ENCODE results near the gene SNED1.

The SNED1 gene

DNA sequence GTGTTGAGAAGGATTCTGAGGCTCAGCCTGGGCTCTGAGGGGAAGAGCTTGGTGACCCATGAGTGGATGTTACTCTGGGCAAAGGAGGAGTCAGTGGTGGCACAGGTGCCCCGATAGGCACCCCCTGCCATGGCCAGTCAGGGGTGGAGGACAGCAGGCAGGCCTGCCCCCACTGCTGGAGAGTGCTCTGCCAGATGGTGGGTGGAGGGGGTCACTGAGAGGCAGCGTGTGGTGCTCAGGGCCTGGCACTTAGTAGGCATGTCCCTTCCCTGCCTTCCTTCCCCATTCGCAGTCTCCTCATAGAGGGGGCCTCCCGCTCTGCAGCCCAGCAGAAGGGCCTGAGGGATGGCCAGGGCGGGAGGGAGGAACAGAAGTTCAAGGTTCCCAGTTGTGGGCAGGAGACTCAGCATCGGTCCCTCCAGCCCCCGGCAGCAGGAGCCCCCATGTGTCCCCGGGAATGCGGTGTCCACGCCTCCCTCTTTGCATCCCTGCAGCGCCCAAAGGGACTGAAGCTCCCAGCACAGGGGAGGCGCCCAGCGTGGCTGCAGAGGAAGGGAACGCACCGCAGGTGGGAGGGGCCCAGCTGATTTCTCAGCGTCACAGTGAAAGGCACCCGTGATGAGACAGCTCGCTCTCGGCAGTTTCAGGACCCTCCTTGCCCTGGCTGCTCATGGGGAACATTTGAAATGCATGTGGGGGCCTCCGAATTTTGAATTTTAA lies 5.7 kb upstream of the SNED1 start:
- DNase-seq, result no peak

DNA sequence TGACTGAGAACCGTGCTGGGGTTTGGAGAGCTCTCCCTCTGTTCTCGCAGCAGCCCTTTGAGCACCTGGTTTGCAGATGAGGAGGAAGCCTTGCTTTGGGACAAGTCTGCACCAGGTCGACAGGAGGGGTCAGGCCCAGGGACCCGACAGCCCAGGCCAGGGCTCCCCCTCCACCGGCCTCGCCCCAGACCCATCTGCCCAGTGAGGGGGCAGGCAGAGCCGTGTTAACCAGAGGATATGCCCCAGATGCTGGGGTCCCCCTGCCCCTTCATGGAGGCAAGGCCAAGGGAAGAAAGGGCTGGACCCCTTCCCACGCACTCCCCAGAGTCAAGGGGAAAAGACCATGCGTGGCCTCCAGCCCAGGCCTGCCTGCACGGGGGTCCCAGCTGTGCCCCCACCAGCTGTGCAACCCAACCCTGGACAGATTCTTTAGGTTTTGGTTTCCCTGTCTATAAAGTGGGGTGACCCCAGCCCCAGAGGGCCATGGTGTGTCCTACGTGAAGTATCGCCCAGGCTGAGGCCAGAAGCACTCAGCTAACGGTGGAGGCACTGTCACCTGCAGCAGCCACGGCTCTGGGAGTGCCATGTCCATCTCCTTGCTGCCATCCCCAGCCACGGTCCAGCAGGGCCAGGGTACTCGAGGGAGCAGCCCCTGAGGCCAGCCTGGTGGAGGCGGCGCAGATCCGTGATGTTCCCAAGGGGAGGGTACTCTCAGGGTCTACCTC lies 4.8 kb upstream of the SNED1 start:
- DNase-seq, result no peak

DNA sequence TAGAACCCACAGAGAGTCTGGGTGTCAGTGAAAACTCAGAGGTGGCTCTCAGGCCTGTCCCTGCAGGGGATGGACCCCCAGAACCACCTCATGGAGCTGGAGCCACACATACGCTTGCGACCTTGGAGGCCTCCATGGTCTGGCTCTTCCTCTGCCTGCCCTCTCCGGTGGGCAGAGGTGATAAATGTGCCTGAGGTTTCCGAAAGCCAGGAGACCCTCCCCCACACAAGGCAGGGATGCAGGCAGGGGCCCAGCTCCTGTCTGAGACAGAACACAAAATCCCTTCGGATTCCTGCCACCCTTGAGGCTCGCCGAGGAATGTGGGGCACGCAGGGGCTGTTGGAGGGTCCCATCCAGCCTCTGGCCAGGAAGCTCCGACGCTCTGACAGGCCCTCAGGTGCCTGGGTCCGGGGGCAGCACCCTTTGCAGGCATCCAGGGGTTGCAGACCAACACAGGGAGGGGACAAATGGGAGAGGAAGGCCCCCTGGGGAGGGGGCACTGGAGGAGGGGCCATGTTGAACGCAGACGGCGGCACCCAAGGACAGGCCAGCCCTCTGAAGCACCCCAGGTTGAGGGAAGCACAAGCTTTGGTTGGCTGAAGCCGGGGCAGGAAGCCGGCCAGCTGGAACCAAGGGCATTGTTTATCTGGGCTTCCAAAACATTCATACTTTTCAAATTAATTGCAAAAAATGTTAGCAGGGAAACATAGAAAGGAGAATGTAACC lies 4.1 kb upstream of the SNED1 start:
- no peak for DNase-seq

DNA sequence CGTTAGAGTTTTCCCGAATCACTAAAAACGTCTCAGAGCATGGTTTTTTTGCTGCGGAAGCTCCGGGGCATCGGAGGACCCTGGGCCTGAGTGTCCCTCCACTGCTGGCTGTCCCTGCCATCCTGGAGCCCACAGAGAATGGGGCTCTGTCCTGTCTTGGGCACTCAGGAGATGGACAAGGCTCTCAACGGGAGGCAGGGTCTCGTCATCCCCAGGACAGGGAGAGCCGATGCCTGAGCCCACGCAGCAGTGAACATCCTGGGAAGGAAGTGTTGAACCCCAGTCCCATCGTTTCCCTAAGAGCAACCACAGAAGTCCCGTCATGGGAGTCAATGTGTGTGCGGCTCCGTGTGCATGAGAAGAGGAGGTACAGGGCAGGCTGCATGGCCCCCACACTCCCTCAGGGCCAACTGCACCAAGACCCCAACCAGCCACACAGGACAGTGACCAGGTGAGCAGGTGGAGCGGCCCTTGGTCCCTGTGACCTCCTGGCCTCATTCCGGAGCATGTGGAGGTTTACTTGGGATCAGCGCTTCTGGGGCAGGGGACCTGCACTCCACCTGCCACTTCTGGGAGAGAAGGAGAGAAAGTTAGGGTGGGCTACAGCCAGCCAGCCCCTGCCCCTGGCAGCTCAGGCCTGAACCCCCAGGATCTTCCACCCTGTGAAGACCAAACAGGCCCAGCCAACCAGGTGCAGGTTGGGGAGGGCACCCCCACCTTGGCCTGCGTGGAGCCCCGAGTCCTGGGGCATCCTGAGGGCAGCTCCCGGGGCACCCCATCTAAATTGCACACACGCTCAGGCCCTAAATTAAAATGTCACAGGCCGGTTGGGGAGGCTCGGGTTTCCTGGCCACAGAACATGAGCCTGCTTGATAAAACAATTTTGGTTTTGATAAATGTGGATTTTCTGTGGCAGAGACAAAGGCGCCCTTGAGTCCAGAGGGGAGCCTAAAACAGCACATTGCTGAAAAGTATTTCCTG lies 3.1 kb upstream of the SNED1 start:
- DNase-seq, result no peak

DNA sequence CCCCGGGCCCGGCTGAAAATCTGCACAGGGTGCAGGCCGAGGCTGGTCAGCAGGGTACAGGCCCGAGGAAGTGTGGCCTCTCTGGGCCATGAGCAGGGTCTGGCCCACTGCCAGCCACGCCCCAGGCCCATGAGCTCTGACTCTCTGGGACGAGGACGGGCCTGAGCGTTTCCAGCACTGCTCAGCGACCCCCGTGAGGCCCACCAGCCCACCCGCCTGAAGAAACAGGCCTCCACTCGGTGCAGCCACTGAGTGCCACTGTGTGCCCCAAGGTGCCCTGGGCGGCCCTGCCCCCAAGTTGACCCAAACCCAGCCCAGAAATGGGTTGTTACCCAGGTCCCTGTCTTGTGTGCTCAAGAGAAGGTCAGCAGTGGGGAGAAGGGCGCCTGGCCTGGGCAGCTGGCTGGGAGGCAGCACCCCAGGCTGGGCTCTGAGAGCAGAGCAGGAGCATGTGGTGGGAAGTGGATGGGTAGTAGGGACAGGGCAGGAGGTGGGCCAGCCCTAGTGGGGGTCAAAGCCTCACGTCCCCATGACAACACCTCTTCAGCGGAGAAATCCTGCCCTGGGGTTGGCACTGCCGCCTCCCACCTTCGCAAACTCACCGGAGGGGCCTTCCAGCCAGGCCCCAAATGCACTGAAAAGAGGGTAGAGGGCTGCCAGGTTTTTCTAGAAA lies 2.1 kb upstream of the SNED1 start:
- DNase-seq, result no peak

DNA sequence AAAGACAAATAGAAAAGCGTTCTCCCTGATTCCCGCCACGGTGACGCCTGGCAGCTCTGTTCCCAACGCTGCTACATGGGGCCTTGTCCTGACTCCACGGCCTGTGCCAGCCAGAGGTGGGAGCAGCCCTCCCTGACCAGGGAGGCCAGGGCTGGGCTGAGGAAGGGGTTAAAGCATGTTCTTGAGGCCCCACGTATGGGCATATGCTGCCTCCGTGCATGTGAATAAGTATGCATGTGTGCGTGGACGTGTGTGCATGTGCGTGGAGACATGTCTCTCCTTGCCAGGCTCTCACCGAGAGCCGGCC lies 1.6 kb upstream of the SNED1 start:
- DNase-seq, result no peak

DNA sequence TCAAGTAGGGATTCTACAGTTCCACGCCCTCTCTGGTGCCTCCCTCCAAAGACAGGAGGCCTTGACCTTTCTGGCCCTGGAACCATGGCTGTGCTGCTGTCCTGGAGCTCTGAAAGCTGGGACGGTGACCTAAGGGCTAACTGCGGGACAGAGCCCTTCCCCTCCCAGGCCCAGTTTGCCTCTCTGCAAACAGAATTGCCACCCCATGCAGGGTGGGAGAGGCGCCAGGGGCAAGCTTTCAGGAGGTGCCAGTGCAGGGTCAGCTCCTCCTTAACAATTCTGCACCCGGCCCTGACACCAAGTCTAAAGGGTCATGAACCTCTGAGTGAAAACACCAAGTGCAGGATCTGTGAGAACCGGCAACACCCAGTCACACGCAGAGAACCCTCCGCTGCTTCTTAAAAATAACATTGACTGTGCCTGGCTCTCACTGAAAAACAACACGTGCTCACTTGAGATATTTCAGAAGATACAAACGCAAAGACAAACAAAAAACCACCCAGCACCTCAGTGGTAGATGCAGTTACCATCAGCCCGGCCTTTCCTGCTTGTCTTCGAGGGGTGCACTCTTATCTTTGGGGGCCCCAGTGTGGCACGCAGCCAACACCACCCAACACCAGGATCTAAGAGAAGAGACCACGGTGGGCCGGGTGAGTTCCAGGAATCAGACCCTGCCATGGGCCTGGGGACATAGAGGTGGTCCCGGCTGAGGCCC lies 1.1 kb upstream of the SNED1 start:
- no peak for DNase-seq

DNA sequence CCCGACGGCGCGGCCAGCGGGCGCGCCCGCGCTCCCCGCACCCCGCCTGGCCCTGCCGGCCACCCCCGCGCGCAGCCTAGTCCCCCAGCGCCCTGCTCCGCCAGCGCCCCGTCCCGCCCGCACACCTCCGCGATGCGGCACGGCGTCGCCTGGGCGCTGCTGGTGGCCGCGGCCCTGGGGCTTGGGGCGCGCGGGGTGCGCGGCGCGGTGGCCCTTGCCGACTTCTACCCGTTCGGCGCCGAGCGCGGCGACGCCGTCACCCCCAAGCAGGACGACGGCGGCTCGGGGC lies 232 bp downstream of the SNED1 start:
- DNase-seq, result no peak

DNA sequence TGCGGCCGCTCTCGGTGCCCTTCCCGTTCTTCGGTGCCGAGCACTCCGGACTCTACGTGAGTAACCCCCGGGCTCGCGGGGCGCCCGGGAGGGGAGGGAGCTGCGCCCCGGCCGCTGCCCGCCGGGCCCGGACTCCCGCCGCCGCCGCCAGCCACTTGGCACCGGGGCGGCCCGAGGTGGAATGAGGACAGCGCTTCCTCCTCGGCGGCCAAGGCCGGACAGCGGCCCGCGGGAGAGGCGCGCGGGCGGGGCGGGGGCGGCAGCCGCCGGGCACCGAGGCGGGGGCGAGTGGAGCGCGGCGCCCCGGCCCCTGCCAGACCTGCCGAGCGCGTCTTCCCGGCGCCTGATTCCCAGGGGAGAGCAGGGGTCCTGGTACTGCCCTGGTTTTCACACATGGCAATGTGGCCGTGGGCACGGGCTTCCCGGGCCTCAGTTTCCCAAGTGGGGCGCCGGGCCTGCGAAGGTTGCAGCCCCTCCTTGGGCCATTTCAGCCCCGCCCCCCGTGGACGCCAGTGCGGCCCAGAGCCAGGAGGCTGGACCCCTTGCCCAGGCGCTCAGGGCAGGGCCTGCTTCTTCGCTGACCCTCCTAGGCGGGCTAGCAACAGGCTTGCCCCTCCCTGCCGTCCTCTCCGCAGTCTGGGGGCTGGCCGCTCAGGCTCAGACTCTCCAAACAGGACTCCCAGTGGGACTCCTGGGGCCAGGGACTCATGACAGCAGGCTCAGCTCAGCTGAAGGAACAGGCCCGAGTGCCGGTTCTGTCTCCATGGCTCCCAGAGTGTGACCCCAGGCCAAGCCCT lies 775 bp downstream of the SNED1 start:
- no peak for DNase-seq

DNA sequence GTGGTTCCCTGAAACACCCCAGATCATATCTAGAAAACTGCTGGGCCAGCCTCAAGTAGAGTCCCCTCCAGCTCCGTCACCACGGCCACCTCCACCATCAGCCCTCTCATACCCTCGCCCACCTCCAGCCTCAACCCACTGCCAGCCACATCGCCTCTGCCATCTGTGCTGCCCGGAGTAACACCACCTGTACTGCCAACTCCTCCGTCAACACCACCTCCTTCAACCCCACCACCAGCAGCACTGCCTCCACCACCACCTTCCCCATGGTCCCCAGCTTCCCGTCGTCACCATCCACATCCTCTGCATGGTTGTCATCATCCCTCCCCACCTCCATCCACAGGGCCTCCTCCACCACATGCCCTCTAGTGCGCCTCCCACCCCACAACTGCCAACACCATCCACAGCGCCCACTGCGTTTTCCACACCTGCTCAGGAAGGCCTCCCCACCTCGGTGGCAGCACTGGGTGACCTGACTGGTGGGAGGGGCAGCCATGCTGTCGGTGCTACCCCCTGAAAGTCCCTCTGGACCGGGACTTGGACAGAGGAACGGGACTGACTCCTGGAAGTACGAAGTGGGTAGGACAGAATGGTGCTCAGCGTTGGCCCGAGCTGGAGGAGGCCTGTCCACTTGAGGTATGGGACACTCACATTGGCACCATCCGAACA lies 1.6 kb downstream of the SNED1 start:
- DNase-seq, result no peak

DNA sequence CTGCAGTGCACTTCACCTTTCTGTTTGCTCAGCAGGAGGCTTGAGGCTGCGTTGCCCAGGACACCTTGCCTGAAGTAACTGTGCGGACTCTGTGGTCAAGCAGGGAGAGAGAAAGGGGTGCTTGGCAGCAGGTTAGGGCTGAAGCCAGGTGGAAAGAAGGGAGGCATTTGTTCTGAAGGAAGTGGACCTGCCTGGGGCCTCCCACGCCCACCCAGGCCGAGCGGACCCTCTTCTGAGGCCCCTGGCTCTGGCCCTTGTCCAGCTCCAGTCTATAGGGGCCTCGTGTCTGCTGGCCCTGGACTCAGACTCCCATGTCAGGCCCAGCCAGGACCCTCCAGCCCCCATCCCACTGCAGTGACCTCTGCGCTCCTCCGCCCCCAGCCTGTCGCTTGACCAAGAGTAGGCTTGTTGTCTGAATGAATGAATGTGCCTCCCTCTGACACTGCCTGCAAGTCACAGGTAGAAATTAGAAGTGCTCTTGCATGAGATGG lies 2.5 kb downstream of the SNED1 start:
- DNase-seq, result no peak

DNA sequence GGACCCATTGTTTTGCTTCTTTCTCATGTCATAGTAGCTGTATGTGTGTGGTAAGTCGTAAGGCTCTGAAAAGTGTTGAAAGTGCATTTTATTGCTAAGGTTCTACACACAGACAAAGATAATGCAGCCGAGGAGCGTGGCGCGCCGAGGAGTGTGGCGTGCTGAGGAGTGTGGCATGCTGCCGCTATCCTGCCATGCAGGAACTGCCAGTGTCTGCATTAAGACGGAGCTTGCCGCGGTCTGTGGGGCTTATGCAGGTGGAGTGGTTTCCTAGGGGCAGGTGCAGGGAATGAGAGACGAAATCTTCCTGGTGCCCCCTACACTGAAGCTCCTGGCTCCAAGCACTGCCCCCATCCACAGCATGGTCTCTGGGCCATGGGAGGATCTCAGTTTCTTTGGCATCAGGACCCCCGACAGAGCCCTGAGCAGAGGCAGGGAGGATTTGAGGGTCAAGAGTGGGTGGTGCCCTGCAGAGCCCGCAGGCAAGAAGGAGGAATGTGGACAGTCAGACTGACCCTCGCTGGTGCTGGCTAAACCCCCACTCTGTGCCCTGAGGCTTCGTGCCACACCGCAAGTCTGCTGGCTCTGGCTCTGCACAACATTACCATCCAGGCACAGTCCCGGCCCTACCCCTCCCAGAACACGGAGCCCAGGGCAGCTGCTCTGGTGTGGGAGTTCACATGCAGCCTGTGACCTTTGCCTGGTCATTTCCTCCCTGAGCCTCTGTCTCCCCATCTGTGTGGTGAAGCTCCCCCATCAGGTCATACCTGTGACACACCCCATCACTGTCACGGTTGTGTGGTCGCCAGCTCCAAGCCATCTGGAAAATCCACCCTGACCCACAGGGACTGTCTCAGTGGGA lies 3.2 kb downstream of the SNED1 start:
- no peak for DNase-seq

DNA sequence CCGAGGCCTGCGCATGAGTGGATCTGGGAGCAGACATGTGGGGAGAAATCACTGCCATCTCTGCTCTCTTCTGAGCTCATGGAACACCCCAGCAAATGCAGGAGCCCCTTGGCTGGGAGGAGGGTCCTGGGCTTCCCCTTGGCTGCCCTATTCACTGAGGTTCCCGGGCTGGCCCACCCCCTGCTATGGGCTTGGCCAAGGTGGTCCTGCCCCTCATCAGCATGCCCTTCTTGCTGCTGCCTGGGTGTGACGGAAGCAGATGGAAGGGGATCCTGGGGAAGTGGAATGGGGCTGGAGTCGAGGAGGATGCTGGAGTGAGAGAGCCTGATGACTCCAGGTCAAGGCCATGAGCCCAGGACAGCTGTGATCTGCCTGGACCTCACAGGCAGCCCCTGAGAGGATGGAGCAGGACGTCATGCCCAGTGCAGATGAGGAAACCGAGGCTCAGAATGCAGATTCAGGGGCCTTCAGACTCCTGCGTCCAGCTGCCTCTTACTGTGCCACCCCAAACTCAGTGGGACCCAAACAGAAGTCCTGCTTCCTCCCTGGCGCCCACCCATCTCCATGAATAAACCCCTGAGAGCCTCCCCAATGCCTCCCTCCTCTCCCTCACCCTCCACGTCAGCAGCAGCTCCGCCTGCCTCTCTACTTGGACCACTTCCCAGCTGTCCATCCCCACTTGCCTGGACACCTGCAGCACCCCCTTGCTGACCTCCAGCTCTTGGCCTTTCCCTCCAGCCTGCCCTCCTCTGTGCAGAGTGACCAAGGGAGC lies 4.0 kb downstream of the SNED1 start:
- DNase-seq, result no peak

DNA sequence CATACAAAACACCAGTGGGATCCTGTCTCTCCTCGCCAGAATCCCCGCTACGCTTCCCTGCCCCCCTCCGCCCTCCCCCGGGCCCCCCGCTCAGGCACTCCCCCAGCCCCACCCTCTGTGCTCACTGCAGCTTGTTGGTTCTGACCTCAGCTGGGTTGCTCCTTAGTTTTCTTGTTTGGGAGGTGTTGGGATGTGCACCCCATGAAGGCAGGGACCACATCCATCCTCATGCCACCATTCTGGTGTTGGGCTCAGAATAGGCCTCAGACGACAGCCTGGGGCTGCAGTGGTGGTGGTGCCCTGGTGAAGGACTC lies 4.6 kb downstream of the SNED1 start:
- DNase-seq, result no peak

DNA sequence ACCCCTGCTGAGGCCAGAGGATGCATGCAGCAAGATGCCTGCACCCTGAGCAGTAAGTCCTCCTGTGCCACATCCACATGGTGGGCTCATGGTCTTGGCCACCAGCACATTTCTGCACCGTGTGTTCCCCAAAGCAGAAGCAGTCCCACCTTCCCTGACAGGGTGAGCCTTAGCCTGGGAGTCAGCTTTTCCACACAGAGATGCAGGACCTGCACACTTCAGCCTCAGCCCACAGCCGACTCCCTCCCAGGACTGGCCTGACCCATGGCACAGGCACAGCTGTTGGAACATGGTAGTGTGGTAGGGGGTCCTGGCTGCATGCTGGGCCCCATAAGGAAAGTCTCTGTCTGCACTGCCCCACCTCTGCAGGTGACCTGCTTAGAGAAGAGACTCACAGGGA lies 5.0 kb downstream of the SNED1 start:
- no peak for DNase-seq

DNA sequence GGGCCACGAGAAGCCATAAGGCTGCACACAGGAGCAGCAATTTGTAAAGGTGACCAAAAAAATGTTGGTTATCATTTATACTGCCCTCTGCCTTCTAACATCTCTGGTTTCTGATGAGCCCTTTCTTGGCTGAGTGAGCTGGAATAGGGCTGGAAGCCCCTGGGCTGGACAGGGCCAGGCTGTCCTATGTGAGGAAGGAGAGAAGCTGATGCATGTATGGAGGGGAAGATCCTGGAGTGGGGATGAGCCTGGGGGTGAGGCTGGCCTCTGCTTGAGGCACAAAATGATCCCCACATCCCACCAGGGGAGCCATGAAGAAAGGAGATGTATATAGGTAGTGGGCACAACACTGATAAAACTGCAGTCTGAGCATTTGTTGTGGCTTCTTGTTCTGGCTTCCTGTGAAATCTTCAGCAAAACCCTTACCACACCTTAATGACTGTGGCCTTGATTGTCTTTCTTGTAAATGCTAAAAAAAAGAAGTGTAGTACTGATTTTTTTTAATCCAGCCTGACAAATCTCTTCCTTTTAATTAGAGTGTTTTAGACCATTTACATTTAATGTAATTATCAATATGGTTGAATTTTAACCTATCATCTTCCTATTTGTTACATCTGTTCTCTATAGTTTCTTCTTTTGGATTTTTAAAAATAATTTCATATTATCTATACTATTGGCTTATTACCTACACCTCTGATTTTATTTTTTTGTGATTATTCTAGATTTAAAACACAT lies 5.6 kb downstream of the SNED1 start:
- DNase-seq, result no peak

DNA sequence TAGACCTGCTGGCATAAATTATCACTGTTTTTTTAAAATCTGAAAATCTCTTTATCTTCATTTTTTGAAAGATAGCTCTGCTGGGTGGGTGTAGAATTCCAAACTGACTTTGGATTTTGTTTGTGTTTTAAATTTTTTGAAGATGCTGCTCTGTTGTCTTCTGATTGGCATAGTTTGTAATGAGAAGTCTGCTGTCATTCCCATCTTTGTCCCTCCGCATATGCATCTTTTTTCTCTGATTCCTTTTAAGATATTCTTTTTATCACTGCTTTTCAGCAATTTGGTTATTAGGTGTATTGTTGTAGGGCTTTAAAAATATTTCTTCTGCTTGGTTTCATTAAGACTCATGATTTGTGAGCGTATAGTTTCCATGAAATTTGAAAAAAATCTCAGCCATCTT lies 7.2 kb downstream of the SNED1 start:
- no peak for DNase-seq

DNA sequence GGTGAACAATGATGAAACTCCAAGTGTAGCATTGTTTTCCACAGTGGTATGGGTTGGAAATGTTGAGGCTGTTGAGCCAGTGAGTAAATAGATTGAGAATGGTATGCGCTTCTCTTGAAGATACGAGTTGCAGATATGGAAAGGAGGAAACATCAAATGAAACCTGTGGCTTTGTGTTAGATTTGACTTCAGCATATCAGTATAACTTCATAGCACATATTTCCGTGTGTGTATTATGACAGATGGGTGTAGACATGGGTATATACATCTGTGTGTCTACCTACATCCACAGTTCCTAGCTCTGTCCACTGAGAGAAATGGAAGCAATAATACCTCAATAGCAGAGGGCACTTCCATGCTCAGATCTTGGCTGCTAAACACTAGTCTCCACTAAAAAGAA lies 8.0 kb downstream of the SNED1 start:
- no peak for DNase-seq

Data from SW 1271 (cell line).